C4-2B (cell line): Measurements from ENCODE around the gene KCNRG.

Experiments used
- ZFX ChIP-seq: fragments of 450-650 bp; IDR thresholded peaks from 2 replicates; pipeline ENCODE4 v1.6.1; 2017
- TF ChIP-seq, protein P1 (sequence below): fragments of 450-650 bp; conservative IDR thresholded peaks from 2 replicates; pipeline ENCODE4 v1.5.1; 2017; ENCODE audit warnings: mild to moderate bottlenecking

DNA sequence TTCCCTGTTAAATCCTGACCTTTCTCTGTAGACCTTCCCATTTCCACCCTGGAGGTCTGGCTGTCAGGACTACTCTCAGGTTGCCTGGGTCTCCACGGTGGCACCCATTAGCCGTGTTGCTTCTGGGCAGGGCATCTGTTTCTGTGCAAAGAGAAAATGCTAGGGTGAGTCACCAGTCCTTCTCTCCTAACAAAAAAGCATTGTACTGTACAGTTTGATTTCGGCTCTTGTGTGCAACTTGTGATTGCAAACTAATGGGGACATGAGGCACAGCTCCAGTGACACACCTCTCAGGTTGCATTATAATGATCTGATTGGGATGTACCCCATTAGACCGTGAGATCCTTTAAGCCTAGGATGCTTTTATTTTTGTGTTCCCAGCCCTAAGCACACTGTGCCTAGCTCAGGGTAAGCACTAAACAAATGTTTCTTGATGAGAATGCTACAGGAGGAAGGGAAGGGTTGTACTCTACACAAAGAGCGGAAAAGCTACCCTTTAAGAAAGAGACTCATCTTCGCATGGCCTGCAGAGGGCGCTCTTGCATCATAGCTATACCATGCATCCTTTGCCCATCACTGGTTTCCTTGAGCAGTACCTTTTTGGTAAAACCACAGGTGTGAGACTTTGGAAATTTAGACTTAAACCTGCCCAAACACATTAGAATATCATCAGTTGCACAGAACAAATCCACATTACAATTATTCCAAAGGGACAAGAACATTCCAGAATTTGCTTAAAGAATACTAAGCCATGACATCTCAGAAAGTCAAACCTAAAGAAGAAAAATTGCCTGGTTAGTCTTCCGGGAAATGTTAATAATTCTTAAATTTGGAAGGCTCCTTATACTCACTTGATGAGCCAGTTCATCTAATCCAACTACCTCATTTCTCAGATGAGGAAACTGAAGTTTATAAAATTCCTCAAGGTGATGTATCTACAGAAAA is 38.7 kb upstream of the KCNRG start:
- TF ChIP-seq, protein P1, sequence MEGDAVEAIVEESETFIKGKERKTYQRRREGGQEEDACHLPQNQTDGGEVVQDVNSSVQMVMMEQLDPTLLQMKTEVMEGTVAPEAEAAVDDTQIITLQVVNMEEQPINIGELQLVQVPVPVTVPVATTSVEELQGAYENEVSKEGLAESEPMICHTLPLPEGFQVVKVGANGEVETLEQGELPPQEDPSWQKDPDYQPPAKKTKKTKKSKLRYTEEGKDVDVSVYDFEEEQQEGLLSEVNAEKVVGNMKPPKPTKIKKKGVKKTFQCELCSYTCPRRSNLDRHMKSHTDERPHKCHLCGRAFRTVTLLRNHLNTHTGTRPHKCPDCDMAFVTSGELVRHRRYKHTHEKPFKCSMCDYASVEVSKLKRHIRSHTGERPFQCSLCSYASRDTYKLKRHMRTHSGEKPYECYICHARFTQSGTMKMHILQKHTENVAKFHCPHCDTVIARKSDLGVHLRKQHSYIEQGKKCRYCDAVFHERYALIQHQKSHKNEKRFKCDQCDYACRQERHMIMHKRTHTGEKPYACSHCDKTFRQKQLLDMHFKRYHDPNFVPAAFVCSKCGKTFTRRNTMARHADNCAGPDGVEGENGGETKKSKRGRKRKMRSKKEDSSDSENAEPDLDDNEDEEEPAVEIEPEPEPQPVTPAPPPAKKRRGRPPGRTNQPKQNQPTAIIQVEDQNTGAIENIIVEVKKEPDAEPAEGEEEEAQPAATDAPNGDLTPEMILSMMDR = peak; percentile 90
- no peak for TF ChIP-seq ZFX
